SK-N-SH (cell line): ENCODE data around the gene MAPK11.

Source experiments
- CTCF ChIP-seq: fragments of 200-600 bp; sonication (generic); IDR thresholded peaks from 2 replicates; pipeline ENCODE4 v1.6.1; 2017; ENCODE audit warnings: antibody characterized with exemption, mild to moderate bottlenecking, moderate library complexity
- TF ChIP-seq, protein P1 (sequence below): IDR thresholded peaks from 2 replicates; pipeline ENCODE4 v1.6.1; 2012; ENCODE audit warnings: mild to moderate bottlenecking, low read depth, low read length, moderate library complexity

GRCh38 chr22:50305393-50305922 lies 35.3 kb upstream of the MAPK11 start:
- TF ChIP-seq CTCF: no peak
- TF ChIP-seq, protein P1, sequence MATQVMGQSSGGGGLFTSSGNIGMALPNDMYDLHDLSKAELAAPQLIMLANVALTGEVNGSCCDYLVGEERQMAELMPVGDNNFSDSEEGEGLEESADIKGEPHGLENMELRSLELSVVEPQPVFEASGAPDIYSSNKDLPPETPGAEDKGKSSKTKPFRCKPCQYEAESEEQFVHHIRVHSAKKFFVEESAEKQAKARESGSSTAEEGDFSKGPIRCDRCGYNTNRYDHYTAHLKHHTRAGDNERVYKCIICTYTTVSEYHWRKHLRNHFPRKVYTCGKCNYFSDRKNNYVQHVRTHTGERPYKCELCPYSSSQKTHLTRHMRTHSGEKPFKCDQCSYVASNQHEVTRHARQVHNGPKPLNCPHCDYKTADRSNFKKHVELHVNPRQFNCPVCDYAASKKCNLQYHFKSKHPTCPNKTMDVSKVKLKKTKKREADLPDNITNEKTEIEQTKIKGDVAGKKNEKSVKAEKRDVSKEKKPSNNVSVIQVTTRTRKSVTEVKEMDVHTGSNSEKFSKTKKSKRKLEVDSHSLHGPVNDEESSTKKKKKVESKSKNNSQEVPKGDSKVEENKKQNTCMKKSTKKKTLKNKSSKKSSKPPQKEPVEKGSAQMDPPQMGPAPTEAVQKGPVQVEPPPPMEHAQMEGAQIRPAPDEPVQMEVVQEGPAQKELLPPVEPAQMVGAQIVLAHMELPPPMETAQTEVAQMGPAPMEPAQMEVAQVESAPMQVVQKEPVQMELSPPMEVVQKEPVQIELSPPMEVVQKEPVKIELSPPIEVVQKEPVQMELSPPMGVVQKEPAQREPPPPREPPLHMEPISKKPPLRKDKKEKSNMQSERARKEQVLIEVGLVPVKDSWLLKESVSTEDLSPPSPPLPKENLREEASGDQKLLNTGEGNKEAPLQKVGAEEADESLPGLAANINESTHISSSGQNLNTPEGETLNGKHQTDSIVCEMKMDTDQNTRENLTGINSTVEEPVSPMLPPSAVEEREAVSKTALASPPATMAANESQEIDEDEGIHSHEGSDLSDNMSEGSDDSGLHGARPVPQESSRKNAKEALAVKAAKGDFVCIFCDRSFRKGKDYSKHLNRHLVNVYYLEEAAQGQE: no peak
